Sigmoid colon (tissue), 4 donors: ENCODE measurements around the gene ANKLE2.

Experiments
- POLR2AphosphoS5 ChIP-seq, 4 donors: sonication (generic); formaldehyde crosslinking; IDR thresholded peaks; one replicate each; pipeline ENCODE4 v1.6.1; 2017; ENCODE audit warnings: antibody characterized with exemption in 4 of 4
- TF ChIP-seq, protein P1 (sequence below), 4 experiments: fragments of 450-650 bp in 3 of 4; fragments of 200-600 bp in 1 of 4; IDR thresholded peaks; one replicate each; pipeline ENCODE4 v1.5.1; 2016 to 2019; ENCODE audit warnings: antibody characterized with exemption in 4 of 4, mild to moderate bottlenecking in 3 of 4, moderate library complexity in 2 of 4

DNA sequence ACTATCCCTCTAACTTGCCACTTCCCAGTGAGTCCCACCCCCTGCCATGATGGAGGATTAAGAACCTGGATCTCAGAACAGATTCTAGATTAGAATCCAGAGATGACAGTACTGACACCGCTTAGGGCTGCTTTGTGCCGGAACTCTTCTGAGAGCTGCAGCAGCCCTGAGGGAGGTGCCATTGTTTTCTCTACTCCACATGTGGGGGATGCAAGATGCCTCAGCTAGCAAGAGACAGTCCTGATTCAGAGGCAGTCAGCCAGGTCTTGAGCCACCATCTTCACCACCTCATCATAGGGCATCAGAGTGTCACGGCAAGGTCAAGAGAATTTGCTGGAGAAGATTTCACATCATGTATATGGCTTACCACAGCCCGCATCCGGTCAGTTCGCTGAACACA, 54.4 kb downstream of the ANKLE2 start:
- TF ChIP-seq, protein P1, sequence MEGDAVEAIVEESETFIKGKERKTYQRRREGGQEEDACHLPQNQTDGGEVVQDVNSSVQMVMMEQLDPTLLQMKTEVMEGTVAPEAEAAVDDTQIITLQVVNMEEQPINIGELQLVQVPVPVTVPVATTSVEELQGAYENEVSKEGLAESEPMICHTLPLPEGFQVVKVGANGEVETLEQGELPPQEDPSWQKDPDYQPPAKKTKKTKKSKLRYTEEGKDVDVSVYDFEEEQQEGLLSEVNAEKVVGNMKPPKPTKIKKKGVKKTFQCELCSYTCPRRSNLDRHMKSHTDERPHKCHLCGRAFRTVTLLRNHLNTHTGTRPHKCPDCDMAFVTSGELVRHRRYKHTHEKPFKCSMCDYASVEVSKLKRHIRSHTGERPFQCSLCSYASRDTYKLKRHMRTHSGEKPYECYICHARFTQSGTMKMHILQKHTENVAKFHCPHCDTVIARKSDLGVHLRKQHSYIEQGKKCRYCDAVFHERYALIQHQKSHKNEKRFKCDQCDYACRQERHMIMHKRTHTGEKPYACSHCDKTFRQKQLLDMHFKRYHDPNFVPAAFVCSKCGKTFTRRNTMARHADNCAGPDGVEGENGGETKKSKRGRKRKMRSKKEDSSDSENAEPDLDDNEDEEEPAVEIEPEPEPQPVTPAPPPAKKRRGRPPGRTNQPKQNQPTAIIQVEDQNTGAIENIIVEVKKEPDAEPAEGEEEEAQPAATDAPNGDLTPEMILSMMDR (IDR thresholded peaks at IDR 0.05): no peak
- TF ChIP-seq POLR2AphosphoS5 (IDR thresholded peaks at IDR 0.05): no peak
